A549 (cell line): Measurements from ENCODE around the gene LPO. TPM values are rescaled to one million over a fixed set of nuclear protein-coding genes. Genes with fewer than 3 reads are reported as not detected.

Source experiments
- ATAC-seq, 2 experiments: fragments of 200-7000 bp in 1 of 2; fragments of >200 bp in 1 of 2; cut with Nextera tagmentation in 1 of 2; cut with Tn5 transposase in 1 of 2; 3 replicates each; pipeline versions ENCODE4 v1.8.0 to v1.9.1; 2018 to 2020; ENCODE audit warnings: mild to moderate bottlenecking in 1 of 2, moderate library complexity in 1 of 2
- CTCF ChIA-PET: fragments of 300-600 bp; sonication (Branson Sonifier 250); formaldehyde crosslinking; extraction: SDS; loops from one replicate; lab custom pipeline; 2021; ENCODE audit warnings: antibody characterized with exemption, inconsistent platforms; lab: Yijun Ruan, JAX
- POLR2A ChIA-PET: fragments of 350-600 bp; formaldehyde crosslinking; extraction: SDS; loops from one replicate; lab custom pipeline; 2021; ENCODE audit warnings: antibody characterized with exemption, inconsistent platforms; lab: Yijun Ruan, JAX
- DNase-seq, 2 experiments: peaks; one replicate each; pipeline versions ENCODE4 v3.0.0 to v3.0.0-alpha.2; 2011 to 2016; ENCODE audit warnings: low read depth in 1 of 2, low spot score in 1 of 2
- FAIRE-seq: peaks from 2 replicates; lab custom pipeline; 2011; peaks lifted over from hg19 to GRCh38; lab: Jason Lieb, UNC
- H3K27ac ChIP-seq, 2 experiments: fragments of >200 bp; sonication (Bioruptor Twin); formaldehyde crosslinking; 3 replicates each; pipeline ENCODE4 v1.5.1; 2016 to 2017
- H3K4me1 ChIP-seq: fragments of >200 bp; sonication (Bioruptor Twin); formaldehyde crosslinking; 3 replicates; pipeline ENCODE4 v1.6.1; 2016
- H3K4me2 ChIP-seq: fragments of >200 bp; sonication (Bioruptor Twin); formaldehyde crosslinking; 3 replicates; pipeline ENCODE4 v1.6.1; 2016
- H3K4me3 ChIP-seq: fragments of >200 bp; sonication (Bioruptor Twin); formaldehyde crosslinking; 3 replicates; pipeline ENCODE4 v1.5.1; 2016
- H3K9me3 ChIP-seq: fragments of >200 bp; sonication (Bioruptor Twin); formaldehyde crosslinking; 3 replicates; pipeline ENCODE4 v1.6.1; 2016
- CBX2 ChIP-seq: fragments of 200-600 bp; sonication (generic); IDR thresholded peaks from 2 replicates; pipeline ENCODE4 v1.6.1; 2016; ENCODE audit warnings: low read depth, mild to moderate bottlenecking, borderline replicate concordance
- CHD2 ChIP-seq: fragments of 150-350 bp; IDR thresholded peaks from 2 replicates; pipeline ENCODE4 v1.6.1; 2014; ENCODE audit warnings: low read length; ENCODE audit not compliant: partially characterized antibody
- CHD4 ChIP-seq: fragments of 200-600 bp; sonication (generic); IDR thresholded peaks from 2 replicates; pipeline ENCODE4 v1.6.1; 2016; ENCODE audit warnings: antibody characterized with exemption, mild to moderate bottlenecking, borderline replicate concordance
- EHF ChIP-seq: fragments of 250-450 bp; sonication (Bioruptor Pico); IDR thresholded peaks from 2 replicates; pipeline ENCODE4 v1.5.0; 2020; ENCODE audit warnings: mild to moderate bottlenecking
- ESRRA ChIP-seq: fragments of 150-350 bp; IDR thresholded peaks from 2 replicates; pipeline ENCODE4 v1.6.1; 2014; ENCODE audit warnings: mild to moderate bottlenecking, low read length, borderline replicate concordance
- FOSB ChIP-seq: fragments of 250-450 bp; sonication (Bioruptor Pico); IDR thresholded peaks from 2 replicates; pipeline ENCODE4 v1.5.0; 2020; ENCODE audit warnings: mild to moderate bottlenecking, moderate library complexity
- HDAC2 ChIP-seq: fragments of 200-600 bp; sonication (generic); IDR thresholded peaks from 2 replicates; pipeline ENCODE4 v1.6.1; 2016
- HOXB13 ChIP-seq: fragments of 250-450 bp; sonication (Bioruptor Pico); IDR thresholded peaks from 2 replicates; pipeline ENCODE4 v1.5.0; 2020; ENCODE audit warnings: low read depth, mild to moderate bottlenecking, moderate library complexity
- HOXB5 ChIP-seq: fragments of 250-450 bp; sonication (Bioruptor Pico); IDR thresholded peaks from 2 replicates; pipeline ENCODE4 v1.5.0; 2020; ENCODE audit warnings: mild to moderate bottlenecking, moderate library complexity
- JUN ChIP-seq, 2 experiments: fragments of >200 bp; sonication (Bioruptor Twin); formaldehyde crosslinking; IDR thresholded peaks; 2 replicates in 1 of 2; 3 replicates in 1 of 2; pipeline ENCODE4 v1.6.1; 2016 to 2017
- JUNB ChIP-seq: fragments of >200 bp; sonication (Bioruptor Twin); formaldehyde crosslinking; IDR thresholded peaks from 2 replicates; pipeline ENCODE4 v1.6.1; 2016
- KDM1A ChIP-seq: fragments of 200-600 bp; sonication (generic); IDR thresholded peaks from 2 replicates; pipeline ENCODE4 v1.6.1; 2016; ENCODE audit warnings: low read depth, mild to moderate bottlenecking
- MAFK ChIP-seq: fragments of 450-650 bp; IDR thresholded peaks from 2 replicates; pipeline ENCODE4 v1.6.1; 2014; ENCODE audit not compliant: partially characterized antibody
- MAZ ChIP-seq: fragments of 150-350 bp; IDR thresholded peaks from 2 replicates; pipeline ENCODE4 v1.6.1; 2014; ENCODE audit warnings: antibody characterized with exemption, low read depth, low read length, borderline replicate concordance
- MYC ChIP-seq: IDR thresholded peaks from 2 replicates; pipeline ENCODE4 v1.6.1; 2012; ENCODE audit warnings: mild to moderate bottlenecking, inconsistent platforms, low read length, improper control_type of control experiment, borderline replicate concordance
- NPAS2 ChIP-seq: fragments of 250-450 bp; sonication (Bioruptor Pico); IDR thresholded peaks from 2 replicates; pipeline ENCODE4 v1.8.0; 2022; ENCODE audit warnings: mild to moderate bottlenecking, moderate library complexity, borderline replicate concordance
- RAD21 ChIP-seq, 2 experiments: fragments of >200 bp in 1 of 2; sonication (Bioruptor Twin) in 1 of 2; formaldehyde crosslinking in 1 of 2; IDR thresholded peaks in 1 of 2; conservative IDR thresholded peaks in 1 of 2; 2 replicates in 1 of 2; 3 replicates in 1 of 2; pipeline ENCODE4 v1.6.1; 2012 to 2018; ENCODE audit warnings: inconsistent platforms in 1 of 2
- ZFP36 ChIP-seq: fragments of 450-650 bp; IDR thresholded peaks from 2 replicates; pipeline ENCODE4 v1.6.1; 2014; ENCODE audit warnings: borderline replicate concordance; ENCODE audit not compliant: partially characterized antibody
- ZNF302 ChIP-seq: fragments of 250-450 bp; sonication (Bioruptor Pico); IDR thresholded peaks from 2 replicates; pipeline ENCODE4 v1.9.0; 2021; ENCODE audit warnings: inconsistent platforms, mild to moderate bottlenecking, moderate library complexity
- ZSCAN20 ChIP-seq: fragments of 250-450 bp; sonication (Bioruptor Pico); IDR thresholded peaks from 2 replicates; pipeline ENCODE4 v1.8.0; 2022; ENCODE audit warnings: mild to moderate bottlenecking, moderate library complexity
- WGBS: methylation state at CpG from one replicate; pipeline ENCODE4 v1.1.6; 2017; ENCODE audit errors: missing lambda C conversion rate; 5-methylcytosine and 5-hydroxymethylcytosine counted together
- polyA plus RNA-seq, 4 experiments: library from polyadenylated mRNA; depleted of rRNA in 3 of 4; stranded (reverse); fragments of >200 nt; fragmentation: RNase III in 1 of 4; extraction: RNeasy Plus Mini Kit Qiagen cat#74134 plus additional on column Dnase treatment in 1 of 4; gene quantifications; 2 replicates in 3 of 4; 3 replicates in 1 of 4; pipeline ENCODE4 v1.2.3, GENCODE V29; 2011 to 2017
- TF ChIP-seq, protein P1 (sequence below): fragments of 250-450 bp; sonication (Bioruptor Pico); IDR thresholded peaks from 2 replicates; pipeline ENCODE4 v1.5.0; 2020; ENCODE audit warnings: low read depth, mild to moderate bottlenecking, moderate library complexity
- TF ChIP-seq, protein P2 (sequence below): fragments of >200 bp; sonication (Bioruptor Twin); formaldehyde crosslinking; IDR thresholded peaks from 3 replicates; pipeline ENCODE4 v1.5.1; 2016
- TF ChIP-seq, protein P3 (sequence below): fragments of 150-350 bp; IDR thresholded peaks from 2 replicates; pipeline ENCODE4 v1.6.1; 2014; ENCODE audit warnings: low read depth, mild to moderate bottlenecking, low read length
- TF ChIP-seq, protein P4 (sequence below): fragments of 250-450 bp; sonication (Bioruptor Pico); IDR thresholded peaks from 2 replicates; pipeline ENCODE4 v1.5.0; 2021; ENCODE audit warnings: mild to moderate bottlenecking, moderate library complexity, borderline replicate concordance

Gene LPO
- polyA plus RNA-seq, 2 of the 4 experiments (the other 2 are of a cell fraction) = not detected

DNA sequence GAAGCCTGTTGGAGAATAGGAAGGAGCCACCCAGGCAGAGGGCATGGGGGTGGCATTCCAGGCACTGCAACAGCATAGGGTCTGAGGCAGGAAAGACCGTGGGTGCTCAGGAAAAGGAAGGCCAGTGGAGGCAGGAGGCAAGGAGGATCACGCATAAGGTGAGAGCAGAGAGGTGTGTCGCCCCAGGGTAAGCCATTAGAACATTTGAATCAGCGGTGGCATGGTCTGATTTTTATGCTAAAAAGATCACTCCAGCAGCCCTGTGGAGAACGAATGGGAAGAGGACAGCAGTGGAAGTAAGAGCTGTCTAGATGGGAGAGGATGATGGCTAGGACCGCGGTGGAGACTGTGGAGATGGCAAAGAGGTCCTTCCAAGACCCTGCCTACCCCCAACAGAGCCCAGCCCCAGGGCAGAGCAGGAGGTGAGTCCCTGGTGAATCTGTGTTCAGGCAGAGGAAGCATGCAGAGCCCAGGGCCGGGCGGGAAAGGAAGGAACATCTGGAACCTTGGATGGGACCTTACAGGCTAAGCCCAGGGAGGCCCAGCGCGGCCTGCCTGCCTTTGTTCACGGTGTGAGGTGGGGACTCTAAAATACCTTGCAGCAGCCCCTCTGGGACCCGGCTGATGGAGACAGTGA lies 7.8 kb downstream of the LPO start:
- Histone ChIP-seq H3K4me3 (no peak overlapping the region), H3K9me3 (0 out of 3 replicates have a peak, but pooled peaks cover 4% of the 10 kb centered on the region), H3K27ac (no peak overlapping the region), H3K4me1 (peaks cover 8% of the 10 kb centered on the region), H3K4me2 (no peak overlapping the region)
- TF ChIP-seq MAFK = no peak
- no peak for TF ChIP-seq MAZ
- no peak for TF ChIP-seq NPAS2 (CRISPR knock-in tag)
- no peak for TF ChIP-seq MYC
- TF ChIP-seq FOSB (CRISPR knock-in tag) = no peak
- TF ChIP-seq HDAC2 = no peak
- TF ChIP-seq CHD2 = no peak
- no peak for TF ChIP-seq JUN (IDR thresholded peaks at IDR 0.05)
- TF ChIP-seq, protein P1, sequence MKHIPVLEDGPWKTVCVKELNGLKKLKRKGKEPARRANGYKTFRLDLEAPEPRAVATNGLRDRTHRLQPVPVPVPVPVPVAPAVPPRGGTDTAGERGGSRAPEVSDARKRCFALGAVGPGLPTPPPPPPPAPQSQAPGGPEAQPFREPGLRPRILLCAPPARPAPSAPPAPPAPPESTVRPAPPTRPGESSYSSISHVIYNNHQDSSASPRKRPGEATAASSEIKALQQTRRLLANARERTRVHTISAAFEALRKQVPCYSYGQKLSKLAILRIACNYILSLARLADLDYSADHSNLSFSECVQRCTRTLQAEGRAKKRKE (CRISPR knock-in tag) = no peak
- TF ChIP-seq ZNF302 (CRISPR knock-in tag) = no peak
- TF ChIP-seq, protein P2, sequence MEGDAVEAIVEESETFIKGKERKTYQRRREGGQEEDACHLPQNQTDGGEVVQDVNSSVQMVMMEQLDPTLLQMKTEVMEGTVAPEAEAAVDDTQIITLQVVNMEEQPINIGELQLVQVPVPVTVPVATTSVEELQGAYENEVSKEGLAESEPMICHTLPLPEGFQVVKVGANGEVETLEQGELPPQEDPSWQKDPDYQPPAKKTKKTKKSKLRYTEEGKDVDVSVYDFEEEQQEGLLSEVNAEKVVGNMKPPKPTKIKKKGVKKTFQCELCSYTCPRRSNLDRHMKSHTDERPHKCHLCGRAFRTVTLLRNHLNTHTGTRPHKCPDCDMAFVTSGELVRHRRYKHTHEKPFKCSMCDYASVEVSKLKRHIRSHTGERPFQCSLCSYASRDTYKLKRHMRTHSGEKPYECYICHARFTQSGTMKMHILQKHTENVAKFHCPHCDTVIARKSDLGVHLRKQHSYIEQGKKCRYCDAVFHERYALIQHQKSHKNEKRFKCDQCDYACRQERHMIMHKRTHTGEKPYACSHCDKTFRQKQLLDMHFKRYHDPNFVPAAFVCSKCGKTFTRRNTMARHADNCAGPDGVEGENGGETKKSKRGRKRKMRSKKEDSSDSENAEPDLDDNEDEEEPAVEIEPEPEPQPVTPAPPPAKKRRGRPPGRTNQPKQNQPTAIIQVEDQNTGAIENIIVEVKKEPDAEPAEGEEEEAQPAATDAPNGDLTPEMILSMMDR = no peak
- no peak for TF ChIP-seq EHF
- TF ChIP-seq HOXB5 (CRISPR knock-in tag) = no peak
- TF ChIP-seq HOXB13 (CRISPR knock-in tag) = no peak
- no peak for TF ChIP-seq ESRRA
- TF ChIP-seq, protein P3, sequence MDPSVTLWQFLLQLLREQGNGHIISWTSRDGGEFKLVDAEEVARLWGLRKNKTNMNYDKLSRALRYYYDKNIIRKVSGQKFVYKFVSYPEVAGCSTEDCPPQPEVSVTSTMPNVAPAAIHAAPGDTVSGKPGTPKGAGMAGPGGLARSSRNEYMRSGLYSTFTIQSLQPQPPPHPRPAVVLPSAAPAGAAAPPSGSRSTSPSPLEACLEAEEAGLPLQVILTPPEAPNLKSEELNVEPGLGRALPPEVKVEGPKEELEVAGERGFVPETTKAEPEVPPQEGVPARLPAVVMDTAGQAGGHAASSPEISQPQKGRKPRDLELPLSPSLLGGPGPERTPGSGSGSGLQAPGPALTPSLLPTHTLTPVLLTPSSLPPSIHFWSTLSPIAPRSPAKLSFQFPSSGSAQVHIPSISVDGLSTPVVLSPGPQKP = no peak
- TF ChIP-seq, protein P4, sequence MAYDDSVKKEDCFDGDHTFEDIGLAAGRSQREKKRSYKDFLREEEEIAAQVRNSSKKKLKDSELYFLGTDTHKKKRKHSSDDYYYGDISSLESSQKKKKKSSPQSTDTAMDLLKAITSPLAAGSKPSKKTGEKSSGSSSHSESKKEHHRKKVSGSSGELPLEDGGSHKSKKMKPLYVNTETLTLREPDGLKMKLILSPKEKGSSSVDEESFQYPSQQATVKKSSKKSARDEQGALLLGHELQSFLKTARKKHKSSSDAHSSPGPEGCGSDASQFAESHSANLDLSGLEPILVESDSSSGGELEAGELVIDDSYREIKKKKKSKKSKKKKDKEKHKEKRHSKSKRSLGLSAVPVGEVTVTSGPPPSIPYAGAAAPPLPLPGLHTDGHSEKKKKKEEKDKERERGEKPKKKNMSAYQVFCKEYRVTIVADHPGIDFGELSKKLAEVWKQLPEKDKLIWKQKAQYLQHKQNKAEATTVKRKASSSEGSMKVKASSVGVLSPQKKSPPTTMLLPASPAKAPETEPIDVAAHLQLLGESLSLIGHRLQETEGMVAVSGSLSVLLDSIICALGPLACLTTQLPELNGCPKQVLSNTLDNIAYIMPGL = no peak
- ATAC-seq (no peak), FAIRE-seq (no peak), DNase-seq (no peak)
- ChIA-PET CTCF (interaction anchor here (0.9 to 2.4 kb wide), 5 partner anchors 71 to 201 kb away, joined by 3 to 7 read pairs (median 3); no protein-coding TSS in a partner anchor), POLR2A (no interaction called here)
- 49% methylated on average over 13 of the region's 13 CpGs for WGBS

DNA sequence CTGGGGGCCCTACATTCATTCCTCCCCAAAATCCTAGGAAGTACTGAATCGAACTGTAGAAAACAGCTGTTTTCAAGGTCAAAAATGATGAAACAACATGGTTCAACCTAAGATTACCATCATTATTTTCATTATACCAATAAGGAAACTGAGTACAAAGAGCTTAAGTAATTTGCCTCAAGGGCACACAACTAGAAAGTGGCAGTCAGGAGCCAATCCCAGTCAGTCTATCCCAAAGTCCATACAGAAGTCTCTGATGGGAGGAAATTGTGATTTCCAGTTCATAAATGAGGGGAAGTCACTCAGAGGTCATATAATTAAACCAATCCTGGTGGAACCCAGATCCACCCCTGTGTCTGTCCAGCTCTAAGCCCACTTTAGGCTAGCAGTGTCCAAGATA lies 8.4 kb downstream of the LPO start:
- CTCF ChIA-PET = interaction anchor here (0.7 to 6.8 kb wide), 6 partner anchors 29 to 200 kb away, joined by 3 to 62 read pairs (median 4); partner anchors contain the start of gene MKS1
- no peak for FAIRE-seq

More for the DNA sequence above, 8.4 kb downstream of the LPO start:
- 58% methylated on average over 1 of the region's 1 CpG for WGBS
- ATAC-seq = no peak
- TF ChIP-seq ZFP36 (no peak), CBX2 (no peak), JUNB (no peak), CHD4 (no peak), RAD21 (conservative IDR thresholded peaks at IDR 0.05 in 1 of 2, IDR thresholded peaks at IDR 0.05 in 1 of 2) (no peak), JUN (IDR thresholded peaks at IDR 0.05) (no peak), KDM1A (no peak), ZSCAN20 (CRISPR knock-in tag) (no peak)
- Histone ChIP-seq H3K9me3 (0 out of 3 replicates have a peak, but pooled peaks cover 4% of the 10 kb centered on the region), H3K4me3 (no peak overlapping the region), H3K4me1 (peaks cover 8% of the 10 kb centered on the region), H3K27ac (no peak overlapping the region), H3K4me2 (no peak overlapping the region)
- DNase-seq = no peak
- POLR2A ChIA-PET = no interaction called here
